ENCODE results near the gene NECTIN2.
"Not testable (repeated sequence)": the region's sequence is repeated elsewhere in the genome, so short reads cannot be mapped to it uniquely, and the experiment has no call there.

NECTIN2 gene

GRCh38 chr19:44817725-44818465 is 28.2 kb upstream of the NECTIN2 start:
- DNase-seq: no peak

DNA sequence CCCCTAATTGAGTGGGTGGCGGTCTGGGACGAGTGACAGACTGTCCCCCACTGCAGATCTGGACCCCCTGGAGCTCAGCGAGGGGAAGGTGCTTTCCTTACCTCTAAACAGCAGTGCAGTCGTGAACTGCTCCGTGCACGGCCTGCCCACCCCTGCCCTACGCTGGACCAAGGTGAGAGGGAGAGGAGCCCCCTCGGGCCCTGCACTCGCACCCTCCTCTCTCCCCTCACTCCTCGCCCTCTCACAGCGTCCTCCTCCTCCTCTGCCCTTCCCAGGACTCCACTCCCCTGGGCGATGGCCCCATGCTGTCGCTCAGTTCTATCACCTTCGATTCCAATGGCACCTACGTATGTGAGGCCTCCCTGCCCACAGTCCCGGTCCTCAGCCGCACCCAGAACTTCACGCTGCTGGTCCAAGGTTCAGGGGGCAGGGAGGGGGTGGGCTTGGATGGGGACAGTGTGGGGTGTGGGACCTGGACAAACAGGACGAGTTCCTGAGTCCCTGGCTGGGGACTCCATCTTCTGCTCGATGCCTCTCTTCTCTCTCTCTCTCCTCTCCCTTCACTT is 27.5 kb upstream of the NECTIN2 start:
- no peak for DNase-seq

DNA sequence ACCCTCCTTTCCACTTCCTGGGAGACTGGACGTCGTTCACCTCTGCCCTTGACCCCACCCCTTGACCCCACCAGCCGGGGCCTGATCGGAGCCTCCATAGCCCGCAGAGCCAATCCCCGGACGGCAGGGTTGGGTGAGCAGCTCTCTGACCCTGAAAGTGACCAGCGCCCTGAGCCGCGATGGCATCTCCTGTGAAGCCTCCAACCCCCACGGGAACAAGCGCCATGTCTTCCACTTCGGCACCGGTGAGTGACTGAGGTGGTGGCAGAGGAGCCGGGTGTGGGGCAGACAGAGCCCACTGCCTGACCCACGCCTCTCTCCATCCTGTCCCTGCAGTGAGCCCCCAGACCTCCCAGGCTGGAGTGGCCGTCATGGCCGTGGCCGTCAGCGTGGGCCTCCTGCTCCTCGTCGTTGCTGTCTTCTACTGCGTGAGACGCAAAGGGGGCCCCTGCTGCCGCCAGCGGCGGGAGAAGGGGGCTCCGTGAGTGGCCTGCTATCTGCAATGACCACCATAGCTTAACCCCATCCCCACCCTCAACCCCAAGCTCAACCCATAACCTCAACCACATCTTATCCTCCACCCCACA is 26.8 kb upstream of the NECTIN2 start:
- no peak for DNase-seq

DNA sequence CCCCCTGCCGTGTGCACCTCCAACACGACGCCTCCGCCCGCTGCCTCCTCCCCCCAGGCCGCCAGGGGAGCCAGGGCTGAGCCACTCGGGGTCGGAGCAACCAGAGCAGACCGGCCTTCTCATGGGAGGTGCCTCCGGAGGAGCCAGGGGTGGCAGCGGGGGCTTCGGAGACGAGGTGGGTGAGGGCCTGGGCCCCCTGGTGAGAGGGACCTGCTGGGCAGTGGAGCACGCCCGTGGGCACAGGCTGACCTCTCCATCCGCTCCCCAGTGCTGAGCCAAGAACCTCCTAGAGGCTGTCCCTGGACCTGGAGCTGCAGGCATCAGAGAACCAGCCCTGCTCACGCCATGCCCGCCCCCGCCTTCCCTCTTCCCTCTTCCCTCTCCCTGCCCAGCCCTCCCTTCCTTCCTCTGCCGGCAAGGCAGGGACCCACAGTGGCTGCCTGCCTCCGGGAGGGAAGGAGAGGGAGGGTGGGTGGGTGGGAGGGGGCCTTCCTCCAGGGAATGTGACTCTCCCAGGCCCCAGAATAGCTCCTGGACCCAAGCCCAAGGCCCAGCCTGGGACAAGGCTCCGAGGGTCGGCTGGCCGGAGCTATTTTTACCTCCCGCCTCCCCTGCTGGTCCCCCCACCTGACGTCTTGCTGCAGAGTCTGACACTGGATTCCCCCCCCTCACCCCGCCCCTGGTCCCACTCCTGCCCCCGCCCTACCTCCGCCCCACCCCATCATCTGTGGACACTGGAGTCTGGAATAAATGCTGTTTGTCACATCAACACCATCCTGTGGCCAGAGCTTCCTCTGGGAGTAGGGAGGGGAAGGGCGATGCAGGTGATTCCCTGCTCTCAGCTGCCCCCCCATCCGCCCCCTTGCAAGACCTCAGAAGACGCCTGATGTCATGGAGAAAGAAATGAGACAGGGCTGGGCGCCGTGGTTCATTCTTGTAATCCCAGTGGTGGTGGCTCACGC is 25.2 kb upstream of the NECTIN2 start:
- no peak for DNase-seq

DNA sequence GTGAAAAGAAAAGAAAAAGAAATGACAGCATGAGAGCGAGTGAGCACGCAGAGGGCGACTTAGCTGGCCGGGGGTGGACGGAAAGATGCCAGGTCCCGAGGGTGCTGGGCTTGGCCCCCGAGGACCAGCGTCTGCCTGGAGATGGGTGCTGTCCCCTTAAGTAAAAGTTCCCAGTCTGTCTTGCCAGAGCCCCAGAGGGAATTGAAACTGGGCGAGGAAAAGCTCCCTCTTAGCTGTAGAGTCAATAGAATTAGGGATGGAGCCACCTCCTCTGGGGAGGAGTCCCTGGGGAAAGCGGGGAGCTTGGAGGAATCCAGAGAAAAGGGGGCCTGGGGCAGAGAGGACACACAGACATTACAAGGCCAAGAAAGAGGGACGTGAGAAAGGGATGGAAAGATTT is 23.9 kb upstream of the NECTIN2 start:
- no peak for DNase-seq

- DNase-seq: no peak
These were observed 23.3 kb upstream of the NECTIN2 start for GRCh38 chr19:44822670-44823372.

- no peak for DNase-seq
These were observed 22.8 kb upstream of the NECTIN2 start for GRCh38 chr19:44823373-44823698.

- no peak for DNase-seq
These were observed 21.3 kb upstream of the NECTIN2 start for GRCh38 chr19:44824761-44825160.

- not testable (repeated sequence) for DNase-seq
These were observed 13.2 kb upstream of the NECTIN2 start for GRCh38 chr19:44832875-44833274.

- not testable (repeated sequence) for DNase-seq
These were observed 11.7 kb upstream of the NECTIN2 start for GRCh38 chr19:44834399-44834798.

GRCh38 chr19:44839276-44839675 is 6.8 kb upstream of the NECTIN2 start:
- DNase-seq: no peak

- DNase-seq: no peak
These were observed 5.3 kb upstream of the NECTIN2 start for GRCh38 chr19:44840811-44841210.

DNA sequence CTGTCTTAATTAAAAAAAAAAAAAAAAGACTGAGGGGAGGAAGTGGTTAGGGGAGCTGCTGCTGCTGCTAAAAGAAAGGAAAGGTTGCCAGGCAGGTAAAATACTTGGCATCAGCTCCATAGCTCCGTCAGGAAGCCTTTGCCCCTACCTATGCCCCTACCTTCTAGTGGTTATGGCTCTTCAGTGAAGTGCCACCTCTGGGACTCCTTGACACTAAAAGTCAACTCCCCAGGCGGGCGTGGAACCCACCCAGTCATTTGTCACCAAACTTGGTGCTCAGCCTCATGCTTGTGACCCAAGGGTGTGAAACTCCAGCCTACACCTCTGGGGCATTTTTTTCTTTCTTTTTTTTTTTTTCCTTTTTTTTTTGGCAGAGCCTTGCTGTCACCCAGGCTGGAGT is 4.9 kb upstream of the NECTIN2 start:
- no peak for DNase-seq

- DNase-seq: no peak
These were observed 848 bp upstream of the NECTIN2 start for GRCh38 chr19:44845286-44845611.

GRCh38 chr19:44846455-44847143 is 502 bp downstream of the NECTIN2 start:
- peak; percentile 66 for DNase-seq

- peak; percentile 65 for DNase-seq
These were observed 1.3 kb downstream of the NECTIN2 start for GRCh38 chr19:44847144-44848035.

GRCh38 chr19:44848036-44848811 is 2.1 kb downstream of the NECTIN2 start:
- DNase-seq: peak; percentile 45

DNA sequence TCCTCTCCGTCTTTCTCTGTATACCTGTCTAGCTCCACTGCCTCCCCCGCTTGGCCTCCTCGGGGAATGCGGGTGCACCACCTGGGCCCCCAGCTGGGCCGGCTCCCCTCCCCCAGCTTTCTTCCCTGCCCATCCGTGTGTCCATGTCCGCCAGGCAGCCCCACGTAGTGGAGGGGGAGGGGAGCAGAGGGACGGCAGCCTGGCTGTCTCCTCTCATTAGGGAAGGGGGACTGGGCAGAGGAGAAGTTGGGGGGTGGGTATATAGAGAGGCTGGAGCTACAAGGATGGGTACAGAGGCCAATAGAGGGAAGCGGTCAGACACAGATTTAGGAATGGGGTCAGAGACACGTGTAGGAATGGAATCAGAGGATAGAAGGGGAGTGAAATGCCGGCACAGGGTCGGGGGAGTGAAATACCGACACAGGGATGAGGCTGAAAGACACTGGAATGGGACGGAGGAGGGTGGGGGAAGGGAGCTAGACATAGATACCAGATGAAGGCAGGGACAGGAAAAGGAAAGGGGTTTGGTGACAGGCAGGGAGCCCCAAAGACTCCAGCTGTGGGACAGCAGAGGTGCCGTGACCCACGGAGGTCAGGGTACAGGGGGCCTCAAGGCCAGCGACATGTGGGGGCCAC is 2.8 kb downstream of the NECTIN2 start:
- DNase-seq: no peak

DNA sequence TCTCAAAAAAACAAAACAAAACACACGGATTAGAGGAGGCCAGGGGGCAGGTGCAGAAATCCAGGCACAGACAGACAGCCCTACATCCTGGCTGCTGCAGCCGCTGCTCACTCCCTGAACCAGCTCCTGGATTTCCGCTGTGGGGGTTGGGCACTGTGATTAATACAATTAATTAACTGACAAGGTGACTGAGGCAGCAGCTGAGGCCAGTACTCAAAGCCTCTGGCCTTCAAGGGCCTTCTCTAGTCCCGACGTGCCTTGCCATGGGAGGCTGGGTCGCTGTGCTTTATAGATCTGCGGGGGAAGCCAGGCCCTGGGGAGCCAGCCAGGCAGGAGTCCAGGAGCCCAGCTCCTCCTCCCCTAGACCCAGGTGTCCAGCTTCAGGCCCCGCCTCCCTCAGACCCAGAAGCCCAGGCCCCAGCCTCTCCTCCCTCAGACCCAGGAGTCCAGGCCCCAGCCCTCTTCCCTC is 4.6 kb downstream of the NECTIN2 start:
- no peak for DNase-seq
